CD14-positive monocyte (primary cell): ENCODE data around the gene SAMD11. TPM values are rescaled to one million over a fixed set of nuclear protein-coding genes. Genes with fewer than 3 reads are reported as not detected.

Experiments used
- DNase-seq, 3 donors: peaks; one replicate each; pipeline ENCODE4 v3.0.0-alpha.2; 2011 to 2022
- H2AFZ ChIP-seq: 2 replicates; pipeline ENCODE4 v1.6.0; 2012; ENCODE audit warnings: mild to moderate bottlenecking, low read depth, low read length, inconsistent platforms; ENCODE audit not compliant: insufficient read depth, poor library complexity, severe bottlenecking
- H3K27ac ChIP-seq, 2 donors: 1 replicate in 1 of 2; 2 replicates in 1 of 2; pipeline ENCODE4 v1.5.1; 2012 to 2013; ENCODE audit warnings: low read length in 2 of 2, control low read depth in 1 of 2, inconsistent platforms in 1 of 2, low read depth in 1 of 2, mild to moderate bottlenecking in 1 of 2
- H3K27me3 ChIP-seq, 2 donors: one replicate each; pipeline versions ENCODE4 v1.6.0 to v1.6.1; 2011 to 2013; ENCODE audit warnings: low read length in 2 of 2; ENCODE audit not compliant: control insufficient read depth in 2 of 2, insufficient read depth in 2 of 2
- H3K36me3 ChIP-seq, 2 donors: replicated peaks in 1 of 2; 1 replicate in 1 of 2; 2 replicates in 1 of 2; pipeline versions ENCODE4 v1.5.1 to v1.6.1; 2012 to 2013; ENCODE audit warnings: low read length in 2 of 2, control low read depth in 1 of 2, inconsistent platforms in 1 of 2, mild to moderate bottlenecking in 1 of 2; ENCODE audit not compliant: insufficient read depth in 2 of 2, control insufficient read depth in 1 of 2
- H3K4me1 ChIP-seq, 2 donors: 1 replicate in 1 of 2; 2 replicates in 1 of 2; pipeline versions ENCODE4 v1.5.1 to v1.6.1; 2012 to 2013; ENCODE audit warnings: low read length in 2 of 2, control low read depth in 1 of 2, inconsistent platforms in 1 of 2, mild to moderate bottlenecking in 1 of 2, moderate library complexity in 1 of 2; ENCODE audit not compliant: insufficient read depth in 2 of 2, control insufficient read depth in 1 of 2
- H3K4me2 ChIP-seq: replicated peaks from 2 replicates; pipeline ENCODE3; 2012; ENCODE audit warnings: low read length, moderate library complexity, mild to moderate bottlenecking; ENCODE audit not compliant: poor library complexity, severe bottlenecking; ENCODE audit errors: extremely low read depth
- H3K4me3 ChIP-seq, 3 experiments: fragments of 200-600 bp in 1 of 3; sonication (generic) in 1 of 3; replicated peaks in 1 of 3; 1 replicate in 2 of 3; 2 replicates in 1 of 3; pipeline ENCODE4 v1.5.1; 2011 to 2013; ENCODE audit warnings: low read length in 3 of 3, mild to moderate bottlenecking in 3 of 3, control low read depth in 2 of 3, low read depth in 2 of 3, inconsistent platforms in 1 of 3, moderate library complexity in 1 of 3
- H3K79me2 ChIP-seq: 2 replicates; pipeline ENCODE4 v1.6.0; 2012; ENCODE audit warnings: mild to moderate bottlenecking, control low read depth, inconsistent platforms, low read length, moderate library complexity; ENCODE audit not compliant: insufficient read depth
- H3K9ac ChIP-seq: 2 replicates; pipeline ENCODE4 v1.6.0; 2017; ENCODE audit warnings: low read length, mild to moderate bottlenecking; ENCODE audit not compliant: insufficient read depth, poor library complexity, severe bottlenecking
- H3K9me3 ChIP-seq, 2 donors: replicated peaks in 1 of 2; 1 replicate in 1 of 2; 2 replicates in 1 of 2; pipeline versions ENCODE4 v1.5.1 to v1.6.1; 2012 to 2013; ENCODE audit warnings: low read length in 2 of 2, control low read depth in 1 of 2; ENCODE audit not compliant: control insufficient read depth in 1 of 2, insufficient read depth in 1 of 2
- H4K20me1 ChIP-seq: 2 replicates; pipeline ENCODE4 v1.6.0; 2012; ENCODE audit warnings: mild to moderate bottlenecking, low read length, control low read depth, moderate library complexity; ENCODE audit not compliant: insufficient read depth
- H3K27ac Mint-ChIP-seq, 7 donors: one replicate each; pipeline ENCODE4 v1.8.0; 2020; ENCODE audit warnings: mild to moderate bottlenecking in 7 of 7, mixed read lengths in 7 of 7, moderate library complexity in 6 of 7, inconsistent platforms in 2 of 7
- H3K27me3 Mint-ChIP-seq, 3 donors: one replicate each; pipeline ENCODE4 v1.8.0; 2021 to 2022; ENCODE audit warnings: low read depth in 3 of 3, mild to moderate bottlenecking in 3 of 3, mixed read lengths in 3 of 3, moderate library complexity in 3 of 3, inconsistent platforms in 1 of 3
- H3K36me3 Mint-ChIP-seq, 2 donors: one replicate each; pipeline ENCODE4 v1.8.0; 2020; ENCODE audit warnings: mixed read lengths in 2 of 2, inconsistent platforms in 1 of 2, mild to moderate bottlenecking in 1 of 2
- H3K4me1 Mint-ChIP-seq: one replicate; pipeline ENCODE4 v1.8.0; 2020; ENCODE audit warnings: mild to moderate bottlenecking, mixed read lengths
- H3K4me3 Mint-ChIP-seq, 2 donors: one replicate each; pipeline ENCODE4 v1.8.0; 2020; ENCODE audit warnings: mild to moderate bottlenecking in 2 of 2, mixed read lengths in 2 of 2, moderate library complexity in 1 of 2
- H3K9me3 Mint-ChIP-seq, 7 donors: one replicate each; pipeline ENCODE4 v1.8.0; 2020 to 2022; ENCODE audit warnings: mixed read lengths in 7 of 7, mild to moderate bottlenecking in 6 of 7, moderate library complexity in 6 of 7, inconsistent platforms in 2 of 7
- CTCF ChIP-seq: fragments of 200-600 bp; IDR thresholded peaks from one replicate; pipeline ENCODE4 v1.8.0; 2022; ENCODE audit warnings: antibody characterized with exemption, mild to moderate bottlenecking
- WGBS: methylation state at CpG from one replicate; pipeline ENCODE4 v1.1.5; 2013; ENCODE audit warnings: missing lambda C conversion rate; ENCODE audit not compliant: insufficient coverage; 5-methylcytosine and 5-hydroxymethylcytosine counted together
- intact Hi-C, 2 donors: fragments of 100-400 bp; cut with micrococcal nuclease; formaldehyde crosslinking; loops; one replicate each; pipeline versions ENCODE4 v1.15.0 to v1.15.1; 2023
- polyA plus RNA-seq, 3 donors: library from polyadenylated mRNA; depleted of rRNA in 1 of 3; unstranded in 2 of 3; stranded (reverse) in 1 of 3; fragments of 300-500 nt in 2 of 3; fragments of >200 nt in 1 of 3; fragmentation: Illumina TruSeq in 2 of 3; gene quantifications; 1 replicate in 2 of 3; 2 replicates in 1 of 3; pipeline ENCODE4 v1.2.3, GENCODE V29; 2012 to 2021

The SAMD11 gene
- polyA plus RNA-seq, 3 donors = not detected

- Mint-ChIP-seq H3K36me3 (no peaks in the 10 kb centered on the region), H3K4me1 (peaks cover 6% of the 10 kb centered on the region), H3K4me3 (peak overlapping the region in 1 of 2 donors; percentile 39), H3K27ac (no peak overlapping the region), H3K27me3 (peaks cover 37 to 70% (median 50%) of the 10 kb centered on the region in 3 donors), H3K9me3 (peaks cover 0 to 3% (median 0%) of the 10 kb centered on the region in 7 donors)
- DNase-seq = no peak
- peaks cover 0 to 8% of the 10 kb centered on the region in 2 donors for H3K9me3 ChIP-seq
- intact Hi-C loops = no loop called here
- no peak for TF ChIP-seq CTCF
- H3K79me2 ChIP-seq = no peaks in the 10 kb centered on the region
- H3K27ac ChIP-seq = no peak overlapping the region
- H4K20me1 ChIP-seq = no peaks in the 10 kb centered on the region
- H3K4me1 ChIP-seq = peaks cover 10 to 14% of the 10 kb centered on the region in 2 donors
- WGBS = 85% methylated on average over 26 of the region's 34 CpGs
- H3K4me2 ChIP-seq = no peak overlapping the region
- H3K36me3 ChIP-seq = no peaks in the 10 kb centered on the region
- peaks cover 3 to 45% of the 10 kb centered on the region in 2 donors for H3K27me3 ChIP-seq
- H2AFZ ChIP-seq = no peak overlapping the region
- no peak overlapping the region for H3K9ac ChIP-seq
- no peak overlapping the region for H3K4me3 ChIP-seq
Observed at GRCh38 chr1:971751-972506, 48.2 kb downstream of the SAMD11 start.

- Histone ChIP-seq H3K4me2 (no peak overlapping the region), H3K36me3 (no peaks in the 10 kb centered on the region), H2AFZ (no peak overlapping the region), H4K20me1 (no peaks in the 10 kb centered on the region), H3K4me3 (no peak overlapping the region), H3K27ac (no peak overlapping the region), H3K79me2 (no peaks in the 10 kb centered on the region), H3K4me1 (peaks cover 5 to 8% of the 10 kb centered on the region in 2 donors), H3K9me3 (peaks cover 0 to 8% of the 10 kb centered on the region in 2 donors), H3K27me3 (peaks cover 3 to 37% of the 10 kb centered on the region in 2 donors), H3K9ac (no peak overlapping the region)
- H3K9me3 Mint-ChIP-seq = peaks cover 0 to 3% (median 0%) of the 10 kb centered on the region in 7 donors
- no peak for TF ChIP-seq CTCF
- H3K36me3 Mint-ChIP-seq = no peaks in the 10 kb centered on the region
- H3K27me3 Mint-ChIP-seq = peaks cover 32 to 62% (median 43%) of the 10 kb centered on the region in 3 donors
- H3K4me3 Mint-ChIP-seq = no peak overlapping the region
- H3K27ac Mint-ChIP-seq = no peak overlapping the region
- H3K4me1 Mint-ChIP-seq = peaks cover 3% of the 10 kb centered on the region
- no peak for DNase-seq
- WGBS = 92% methylated on average over 27 of the region's 28 CpGs
- intact Hi-C loops = no loop called here
Observed at GRCh38 chr1:972726-973458, 49.2 kb downstream of the SAMD11 start.
